ENCODE results near the gene ADARB2. TPM values are rescaled to one million over a fixed set of nuclear protein-coding genes. Genes with fewer than 3 reads are reported as not detected.

Gene ADARB2
- total and polyA plus RNA-seq, 2 experiments from 2014 or later = 0.13 to 0.48 TPM

DNA sequence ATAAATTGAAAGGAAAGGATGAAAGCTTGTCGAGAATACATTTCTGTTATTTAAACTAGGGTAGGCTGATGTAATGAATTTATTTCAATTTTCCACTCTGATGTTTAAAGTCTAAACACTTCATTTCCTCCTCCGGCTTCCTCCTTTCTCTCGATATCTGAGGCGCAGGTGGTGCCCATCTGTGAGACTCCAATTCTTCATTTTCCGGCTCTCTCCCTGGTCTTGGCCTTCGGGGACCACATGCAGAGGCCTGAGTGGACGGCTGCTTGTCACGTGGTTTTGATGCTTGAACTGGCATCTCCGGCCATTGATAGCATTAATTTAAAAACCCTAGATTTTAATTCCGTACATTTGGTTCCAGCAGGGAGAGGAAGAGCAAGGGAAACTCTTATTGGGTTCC, 5.8 kb upstream of the ADARB2 start:
- WGBS (ENCODE audit: low lambda C conversion rate, missing lambda C conversion rate) = 87% methylated on average over 10 of the region's 10 CpGs
- Histone ChIP-seq H3K9me2 (replicated peaks; ENCODE audit: insufficient read depth) (no peaks in the 10 kb centered on the region), H3K4me1 (ENCODE audit: insufficient read depth) (no peaks in the 10 kb centered on the region), H3K27ac (no peak overlapping the region), H4K20me1 (ENCODE audit: insufficient read depth, poor library complexity, severe bottlenecking) (no peaks in the 10 kb centered on the region), H3K79me2 (no peaks in the 10 kb centered on the region), H3K4me3 (no peak overlapping the region), H3K4me2 (no peak overlapping the region), H3K27me3 (peaks cover 38% of the 10 kb centered on the region), H3K36me3 (replicated peaks; ENCODE audit: insufficient read depth, low read depth) (no peaks in the 10 kb centered on the region), H3K9me3 (ENCODE audit: low read depth) (no peaks in the 10 kb centered on the region), H2AFZ (no peak overlapping the region)
- DNase-seq (ENCODE audit: low spot score) = no peak
- TF ChIP-seq, protein P1, sequence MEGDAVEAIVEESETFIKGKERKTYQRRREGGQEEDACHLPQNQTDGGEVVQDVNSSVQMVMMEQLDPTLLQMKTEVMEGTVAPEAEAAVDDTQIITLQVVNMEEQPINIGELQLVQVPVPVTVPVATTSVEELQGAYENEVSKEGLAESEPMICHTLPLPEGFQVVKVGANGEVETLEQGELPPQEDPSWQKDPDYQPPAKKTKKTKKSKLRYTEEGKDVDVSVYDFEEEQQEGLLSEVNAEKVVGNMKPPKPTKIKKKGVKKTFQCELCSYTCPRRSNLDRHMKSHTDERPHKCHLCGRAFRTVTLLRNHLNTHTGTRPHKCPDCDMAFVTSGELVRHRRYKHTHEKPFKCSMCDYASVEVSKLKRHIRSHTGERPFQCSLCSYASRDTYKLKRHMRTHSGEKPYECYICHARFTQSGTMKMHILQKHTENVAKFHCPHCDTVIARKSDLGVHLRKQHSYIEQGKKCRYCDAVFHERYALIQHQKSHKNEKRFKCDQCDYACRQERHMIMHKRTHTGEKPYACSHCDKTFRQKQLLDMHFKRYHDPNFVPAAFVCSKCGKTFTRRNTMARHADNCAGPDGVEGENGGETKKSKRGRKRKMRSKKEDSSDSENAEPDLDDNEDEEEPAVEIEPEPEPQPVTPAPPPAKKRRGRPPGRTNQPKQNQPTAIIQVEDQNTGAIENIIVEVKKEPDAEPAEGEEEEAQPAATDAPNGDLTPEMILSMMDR (IDR thresholded peaks at IDR 0.05; ENCODE audit: poor library complexity) = no peak
- no peak for TF ChIP-seq EZH2 (IDR thresholded peaks at IDR 0.05; ENCODE audit: borderline replicate concordance)
- no peak for TF ChIP-seq EZH2phosphoT487 (IDR thresholded peaks at IDR 0.05; ENCODE audit: low read depth, severe bottlenecking, unreplicated experiment)

DNA sequence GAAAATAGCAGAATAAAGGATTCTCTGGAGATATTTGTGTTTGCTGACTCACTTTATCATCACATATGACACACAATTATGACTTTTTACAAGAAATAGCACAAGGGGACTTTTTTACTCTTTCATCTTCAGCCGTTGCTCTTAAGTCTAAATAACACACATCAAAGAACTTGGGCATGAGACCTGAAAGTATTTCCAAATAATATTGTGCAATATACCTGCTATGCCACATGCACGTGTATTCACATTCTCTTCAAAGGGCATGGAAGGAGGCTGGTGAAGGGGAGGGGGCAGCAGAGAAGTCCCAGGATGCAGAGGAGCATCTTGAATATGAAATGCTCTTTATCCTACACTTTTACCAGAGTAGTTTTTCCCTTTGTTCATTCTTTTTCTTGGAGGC, 4.1 kb upstream of the ADARB2 start:
- WGBS (ENCODE audit: low lambda C conversion rate, missing lambda C conversion rate) = 68% methylated on average over 2 of the region's 2 CpGs
- Histone ChIP-seq H3K4me1 (ENCODE audit: insufficient read depth) (peaks cover 7% of the 10 kb centered on the region), H3K36me3 (replicated peaks; ENCODE audit: insufficient read depth, low read depth) (no peaks in the 10 kb centered on the region), H4K20me1 (ENCODE audit: insufficient read depth, poor library complexity, severe bottlenecking) (no peaks in the 10 kb centered on the region), H3K9me3 (ENCODE audit: low read depth) (no peaks in the 10 kb centered on the region), H3K9me2 (replicated peaks; ENCODE audit: insufficient read depth) (no peaks in the 10 kb centered on the region), H3K4me3 (no peak overlapping the region), H3K4me2 (no peak overlapping the region), H3K79me2 (no peaks in the 10 kb centered on the region), H2AFZ (no peak overlapping the region), H3K27ac (no peak overlapping the region), H3K27me3 (peaks cover 53% of the 10 kb centered on the region)
- TF ChIP-seq EZH2 (IDR thresholded peaks at IDR 0.05; ENCODE audit: borderline replicate concordance) (no peak), EZH2phosphoT487 (IDR thresholded peaks at IDR 0.05; ENCODE audit: low read depth, severe bottlenecking, unreplicated experiment) (no peak)
- no peak for DNase-seq (ENCODE audit: low spot score)

DNA sequence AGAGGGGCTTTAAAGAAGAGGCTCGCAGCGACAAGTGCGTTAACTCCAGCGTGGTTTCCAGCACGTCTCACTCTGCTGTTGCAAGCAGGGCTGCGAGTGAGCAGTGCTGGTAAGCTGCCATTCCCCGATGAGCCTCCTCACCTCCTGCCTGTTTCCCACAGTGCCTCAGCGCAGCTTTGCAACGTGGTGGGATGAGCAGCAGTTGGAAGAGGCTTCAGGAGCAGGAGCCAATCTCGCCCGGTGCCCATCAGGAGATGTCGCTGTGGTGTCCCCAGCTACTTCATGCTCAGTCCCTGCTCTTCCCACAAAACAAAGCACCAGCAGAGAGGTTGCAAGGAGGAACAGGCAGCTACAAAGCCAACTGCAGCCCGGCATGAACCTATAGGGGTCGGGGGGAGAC, 2.4 kb upstream of the ADARB2 start:
- peaks cover 66% of the 10 kb centered on the region for H3K27me3 ChIP-seq

DNA sequence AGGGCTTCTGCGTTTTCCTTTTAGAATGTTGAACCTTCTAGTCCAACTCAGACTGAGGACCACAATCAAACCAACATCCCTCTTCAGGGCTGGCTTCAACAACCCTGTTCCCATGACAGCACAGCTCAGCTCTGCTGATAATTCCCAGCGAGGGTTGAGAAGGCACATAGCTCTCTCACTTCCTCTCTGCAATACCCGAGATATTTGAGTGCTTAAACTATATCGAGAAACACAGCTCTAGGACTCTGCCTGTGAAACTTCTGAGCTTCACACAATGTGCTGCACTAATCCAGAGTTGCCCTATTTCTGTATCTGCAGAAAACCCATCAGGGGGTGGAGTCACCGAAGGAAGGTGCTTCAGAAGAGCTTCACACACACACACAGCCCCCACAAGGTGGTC, 1.6 kb upstream of the ADARB2 start:
- H3K79me2 ChIP-seq = no peaks in the 10 kb centered on the region
- WGBS (ENCODE audit: low lambda C conversion rate, missing lambda C conversion rate) = 67% methylated on average over 5 of the region's 5 CpGs
- H3K4me2 ChIP-seq = no peak overlapping the region
- no peaks in the 10 kb centered on the region for H3K9me2 ChIP-seq (replicated peaks; ENCODE audit: insufficient read depth)
- no peak overlapping the region for H2AFZ ChIP-seq
- no peaks in the 10 kb centered on the region for H3K9me3 ChIP-seq (ENCODE audit: low read depth)
- H3K27ac ChIP-seq = no peak overlapping the region
- H3K4me1 ChIP-seq (ENCODE audit: insufficient read depth) = peaks cover 9% of the 10 kb centered on the region
- TF ChIP-seq EZH2phosphoT487 (IDR thresholded peaks at IDR 0.05; ENCODE audit: low read depth, severe bottlenecking, unreplicated experiment) (no peak), EZH2 (IDR thresholded peaks at IDR 0.05; ENCODE audit: borderline replicate concordance) (no peak)
- no peak for DNase-seq (ENCODE audit: low spot score)
- H4K20me1 ChIP-seq (ENCODE audit: insufficient read depth, poor library complexity, severe bottlenecking) = no peaks in the 10 kb centered on the region
- H3K36me3 ChIP-seq (replicated peaks; ENCODE audit: insufficient read depth, low read depth) = no peaks in the 10 kb centered on the region
- no peak overlapping the region for H3K4me3 ChIP-seq
- H3K27me3 ChIP-seq = peaks cover 74% of the 10 kb centered on the region

More for the DNA sequence above, 2.4 kb upstream of the ADARB2 start:
- no peaks in the 10 kb centered on the region for H3K9me2 ChIP-seq (replicated peaks; ENCODE audit: insufficient read depth)
- H3K4me2 ChIP-seq = no peak overlapping the region
- no peak overlapping the region for H2AFZ ChIP-seq
- WGBS (ENCODE audit: low lambda C conversion rate, missing lambda C conversion rate) = 65% methylated on average over 14 of the region's 14 CpGs
- H3K79me2 ChIP-seq = no peaks in the 10 kb centered on the region
- no peak overlapping the region for H3K4me3 ChIP-seq
- TF ChIP-seq, protein P1 (IDR thresholded peaks at IDR 0.05; ENCODE audit: poor library complexity) = no peak
- TF ChIP-seq EZH2phosphoT487 (IDR thresholded peaks at IDR 0.05; ENCODE audit: low read depth, severe bottlenecking, unreplicated experiment) = no peak
- no peak overlapping the region for H3K27ac ChIP-seq
- no peaks in the 10 kb centered on the region for H4K20me1 ChIP-seq (ENCODE audit: insufficient read depth, poor library complexity, severe bottlenecking)
- H3K4me1 ChIP-seq (ENCODE audit: insufficient read depth) = peaks cover 9% of the 10 kb centered on the region
- no peaks in the 10 kb centered on the region for H3K9me3 ChIP-seq (ENCODE audit: low read depth)
- no peaks in the 10 kb centered on the region for H3K36me3 ChIP-seq (replicated peaks; ENCODE audit: insufficient read depth, low read depth)
- DNase-seq (ENCODE audit: low spot score) = no peak

All from hepatocyte (in vitro differentiated cells).